CD14-positive monocyte (primary cell): ENCODE data around the gene RASGRP1. TPM values are rescaled to one million over a fixed set of nuclear protein-coding genes. Genes with fewer than 3 reads are reported as not detected.

Experiments
- DNase-seq, 3 donors: peaks; one replicate each; pipeline ENCODE4 v3.0.0-alpha.2; 2011 to 2022
- H2AFZ ChIP-seq: 2 replicates; pipeline ENCODE4 v1.6.0; 2012; ENCODE audit warnings: mild to moderate bottlenecking, low read depth, low read length, inconsistent platforms; ENCODE audit not compliant: insufficient read depth, poor library complexity, severe bottlenecking
- H3K27ac ChIP-seq, 2 donors: 1 replicate in 1 of 2; 2 replicates in 1 of 2; pipeline ENCODE4 v1.5.1; 2012 to 2013; ENCODE audit warnings: low read length in 2 of 2, control low read depth in 1 of 2, inconsistent platforms in 1 of 2, low read depth in 1 of 2, mild to moderate bottlenecking in 1 of 2
- H3K27me3 ChIP-seq, 2 donors: one replicate each; pipeline versions ENCODE4 v1.6.0 to v1.6.1; 2011 to 2013; ENCODE audit warnings: low read length in 2 of 2; ENCODE audit not compliant: control insufficient read depth in 2 of 2, insufficient read depth in 2 of 2
- H3K36me3 ChIP-seq, 2 donors: replicated peaks in 1 of 2; 1 replicate in 1 of 2; 2 replicates in 1 of 2; pipeline versions ENCODE4 v1.5.1 to v1.6.1; 2012 to 2013; ENCODE audit warnings: low read length in 2 of 2, control low read depth in 1 of 2, inconsistent platforms in 1 of 2, mild to moderate bottlenecking in 1 of 2; ENCODE audit not compliant: insufficient read depth in 2 of 2, control insufficient read depth in 1 of 2
- H3K4me1 ChIP-seq, 2 donors: 1 replicate in 1 of 2; 2 replicates in 1 of 2; pipeline versions ENCODE4 v1.5.1 to v1.6.1; 2012 to 2013; ENCODE audit warnings: low read length in 2 of 2, control low read depth in 1 of 2, inconsistent platforms in 1 of 2, mild to moderate bottlenecking in 1 of 2, moderate library complexity in 1 of 2; ENCODE audit not compliant: insufficient read depth in 2 of 2, control insufficient read depth in 1 of 2
- H3K4me2 ChIP-seq: replicated peaks from 2 replicates; pipeline ENCODE3; 2012; ENCODE audit warnings: low read length, moderate library complexity, mild to moderate bottlenecking; ENCODE audit not compliant: poor library complexity, severe bottlenecking; ENCODE audit errors: extremely low read depth
- H3K4me3 ChIP-seq, 3 experiments: fragments of 200-600 bp in 1 of 3; sonication (generic) in 1 of 3; replicated peaks in 1 of 3; 1 replicate in 2 of 3; 2 replicates in 1 of 3; pipeline ENCODE4 v1.5.1; 2011 to 2013; ENCODE audit warnings: low read length in 3 of 3, mild to moderate bottlenecking in 3 of 3, control low read depth in 2 of 3, low read depth in 2 of 3, inconsistent platforms in 1 of 3, moderate library complexity in 1 of 3
- H3K79me2 ChIP-seq: 2 replicates; pipeline ENCODE4 v1.6.0; 2012; ENCODE audit warnings: mild to moderate bottlenecking, control low read depth, inconsistent platforms, low read length, moderate library complexity; ENCODE audit not compliant: insufficient read depth
- H3K9ac ChIP-seq: 2 replicates; pipeline ENCODE4 v1.6.0; 2017; ENCODE audit warnings: low read length, mild to moderate bottlenecking; ENCODE audit not compliant: insufficient read depth, poor library complexity, severe bottlenecking
- H3K9me3 ChIP-seq, 2 donors: replicated peaks in 1 of 2; 1 replicate in 1 of 2; 2 replicates in 1 of 2; pipeline versions ENCODE4 v1.5.1 to v1.6.1; 2012 to 2013; ENCODE audit warnings: low read length in 2 of 2, control low read depth in 1 of 2; ENCODE audit not compliant: control insufficient read depth in 1 of 2, insufficient read depth in 1 of 2
- H4K20me1 ChIP-seq: 2 replicates; pipeline ENCODE4 v1.6.0; 2012; ENCODE audit warnings: mild to moderate bottlenecking, low read length, control low read depth, moderate library complexity; ENCODE audit not compliant: insufficient read depth
- H3K27ac Mint-ChIP-seq, 7 donors: one replicate each; pipeline ENCODE4 v1.8.0; 2020; ENCODE audit warnings: mild to moderate bottlenecking in 7 of 7, mixed read lengths in 7 of 7, moderate library complexity in 6 of 7, inconsistent platforms in 2 of 7
- H3K27me3 Mint-ChIP-seq, 3 donors: one replicate each; pipeline ENCODE4 v1.8.0; 2021 to 2022; ENCODE audit warnings: low read depth in 3 of 3, mild to moderate bottlenecking in 3 of 3, mixed read lengths in 3 of 3, moderate library complexity in 3 of 3, inconsistent platforms in 1 of 3
- H3K36me3 Mint-ChIP-seq, 2 donors: one replicate each; pipeline ENCODE4 v1.8.0; 2020; ENCODE audit warnings: mixed read lengths in 2 of 2, inconsistent platforms in 1 of 2, mild to moderate bottlenecking in 1 of 2
- H3K4me1 Mint-ChIP-seq: one replicate; pipeline ENCODE4 v1.8.0; 2020; ENCODE audit warnings: mild to moderate bottlenecking, mixed read lengths
- H3K4me3 Mint-ChIP-seq, 2 donors: one replicate each; pipeline ENCODE4 v1.8.0; 2020; ENCODE audit warnings: mild to moderate bottlenecking in 2 of 2, mixed read lengths in 2 of 2, moderate library complexity in 1 of 2
- H3K9me3 Mint-ChIP-seq, 7 donors: one replicate each; pipeline ENCODE4 v1.8.0; 2020 to 2022; ENCODE audit warnings: mixed read lengths in 7 of 7, mild to moderate bottlenecking in 6 of 7, moderate library complexity in 6 of 7, inconsistent platforms in 2 of 7
- CTCF ChIP-seq: fragments of 200-600 bp; IDR thresholded peaks from one replicate; pipeline ENCODE4 v1.8.0; 2022; ENCODE audit warnings: antibody characterized with exemption, mild to moderate bottlenecking
- WGBS: methylation state at CpG from one replicate; pipeline ENCODE4 v1.1.5; 2013; ENCODE audit warnings: missing lambda C conversion rate; ENCODE audit not compliant: insufficient coverage; 5-methylcytosine and 5-hydroxymethylcytosine counted together
- intact Hi-C, 2 donors: fragments of 100-400 bp; cut with micrococcal nuclease; formaldehyde crosslinking; loops; one replicate each; pipeline versions ENCODE4 v1.15.0 to v1.15.1; 2023
- polyA plus RNA-seq, 3 donors: library from polyadenylated mRNA; depleted of rRNA in 1 of 3; unstranded in 2 of 3; stranded (reverse) in 1 of 3; fragments of 300-500 nt in 2 of 3; fragments of >200 nt in 1 of 3; fragmentation: Illumina TruSeq in 2 of 3; gene quantifications; 1 replicate in 2 of 3; 2 replicates in 1 of 3; pipeline ENCODE4 v1.2.3, GENCODE V29; 2012 to 2021

Gene RASGRP1
- polyA plus RNA-seq, 3 donors = 0.05 to 0.38 (median 0.13) TPM

- H3K36me3 ChIP-seq = no peaks in the 10 kb centered on the region
Observed at GRCh38 chr15:38553071-38553470, 11.5 kb downstream of the RASGRP1 start.

GRCh38 chr15:38551720-38552648, 12.6 kb downstream of the RASGRP1 start:
- Mint-ChIP-seq H3K4me3 (no peak overlapping the region), H3K4me1 (no peaks in the 10 kb centered on the region), H3K36me3 (no peaks in the 10 kb centered on the region), H3K27me3 (peaks cover 0 to 2% (median 0%) of the 10 kb centered on the region in 3 donors), H3K27ac (no peak overlapping the region), H3K9me3 (peaks cover 0 to 2% (median 0%) of the 10 kb centered on the region in 7 donors)
- no peak overlapping the region for H3K9ac ChIP-seq
- H3K79me2 ChIP-seq = no peaks in the 10 kb centered on the region
- no peaks in the 10 kb centered on the region for H4K20me1 ChIP-seq
- H3K9me3 ChIP-seq = no peaks in the 10 kb centered on the region
- H3K4me2 ChIP-seq = no peak overlapping the region
- H3K4me1 ChIP-seq = no peaks in the 10 kb centered on the region
- no CpG with 5 or more reads among the region's 7 CpGs for WGBS
- DNase-seq = no peak
- no peaks in the 10 kb centered on the region for H3K27me3 ChIP-seq
- intact Hi-C loops = no loop called here
- no peak overlapping the region for H3K4me3 ChIP-seq
- H3K27ac ChIP-seq = no peak overlapping the region
- TF ChIP-seq CTCF = no peak
- H3K36me3 ChIP-seq = no peaks in the 10 kb centered on the region
- no peak overlapping the region for H2AFZ ChIP-seq

More at GRCh38 chr15:38553071-38553470, 11.5 kb downstream of the RASGRP1 start:
- peaks cover 0 to 2% of the 10 kb centered on the region in 2 donors for H3K4me1 ChIP-seq
- H4K20me1 ChIP-seq = no peaks in the 10 kb centered on the region
- H3K27ac Mint-ChIP-seq = peak overlapping the region in 1 of 7 donors; percentile 22
- H3K9ac ChIP-seq = no peak overlapping the region
- no peak overlapping the region for H3K4me3 ChIP-seq
- intact Hi-C loops = no loop called here
- no peaks in the 10 kb centered on the region for H3K27me3 ChIP-seq
- no peak overlapping the region for H3K4me3 Mint-ChIP-seq
- H3K4me1 Mint-ChIP-seq = peaks cover 5% of the 10 kb centered on the region
- WGBS = 94% methylated on average over 4 of the region's 4 CpGs
- no peak overlapping the region for H3K4me2 ChIP-seq
- peaks cover 0 to 2% (median 0%) of the 10 kb centered on the region in 3 donors for H3K27me3 Mint-ChIP-seq
- no peak for TF ChIP-seq CTCF
- H3K9me3 ChIP-seq = no peaks in the 10 kb centered on the region
- H3K9me3 Mint-ChIP-seq = peaks cover 0 to 2% (median 0%) of the 10 kb centered on the region in 7 donors
- H3K79me2 ChIP-seq = no peaks in the 10 kb centered on the region
- no peak overlapping the region for H2AFZ ChIP-seq
- H3K36me3 Mint-ChIP-seq = no peaks in the 10 kb centered on the region
- DNase-seq = no peak
- H3K27ac ChIP-seq = no peak overlapping the region
